GM21526 (cell line): ENCODE measurements around the gene GABRB3.

Experiments used
- ATAC-seq: cut with Tn5 transposase; IDR thresholded peaks from one replicate; pipeline ENCODE4 v1.9.1; 2021; ENCODE audit warnings: moderate library complexity; ENCODE audit not compliant: unreplicated experiment, low FRiP score

Gene GABRB3

GRCh38 chr15:26635105-26635504 is 137.8 kb downstream of the GABRB3 start:
- no peak for ATAC-seq

GRCh38 chr15:26634319-26634718 is 138.5 kb downstream of the GABRB3 start:
- ATAC-seq = no peak

- ATAC-seq = no peak
Observed at GRCh38 chr15:26632500-26632899, 140.4 kb downstream of the GABRB3 start.

- no peak for ATAC-seq
Observed at GRCh38 chr15:26631894-26632293, 141.0 kb downstream of the GABRB3 start.

- no peak for ATAC-seq
Observed at GRCh38 chr15:26630857-26631256, 142.0 kb downstream of the GABRB3 start.

GRCh38 chr15:26628879-26629529 is 143.9 kb downstream of the GABRB3 start:
- ATAC-seq = no peak

GRCh38 chr15:26628071-26628470 is 144.8 kb downstream of the GABRB3 start:
- ATAC-seq = no peak

- ATAC-seq = no peak
Observed at GRCh38 chr15:26624128-26624527, 148.7 kb downstream of the GABRB3 start.

GRCh38 chr15:26623071-26623470 is 149.8 kb downstream of the GABRB3 start:
- ATAC-seq = no peak

GRCh38 chr15:26621816-26622215 is 151.1 kb downstream of the GABRB3 start:
- ATAC-seq = no peak

GRCh38 chr15:26620528-26621458 is 152.1 kb downstream of the GABRB3 start:
- ATAC-seq = no peak

- no peak for ATAC-seq
Observed at GRCh38 chr15:26615927-26616302, 157.0 kb downstream of the GABRB3 start.

GRCh38 chr15:26615188-26615926 is 157.5 kb downstream of the GABRB3 start:
- ATAC-seq = no peak

GRCh38 chr15:26614734-26615133 is 158.1 kb downstream of the GABRB3 start:
- no peak for ATAC-seq

- no peak for ATAC-seq
Observed at GRCh38 chr15:26598704-26599103, 174.2 kb downstream of the GABRB3 start.

- ATAC-seq = no peak
Observed at GRCh38 chr15:26595611-26596010, 177.3 kb downstream of the GABRB3 start.

- ATAC-seq = no peak
Observed at GRCh38 chr15:26590676-26591075, 182.2 kb downstream of the GABRB3 start.

- no peak for ATAC-seq
Observed at GRCh38 chr15:26582840-26583239, 190.0 kb downstream of the GABRB3 start.

GRCh38 chr15:26580943-26581342 is 191.9 kb downstream of the GABRB3 start:
- ATAC-seq = no peak

- ATAC-seq = no peak
Observed at GRCh38 chr15:26572602-26573350, 200.1 kb downstream of the GABRB3 start.
